ENCODE results near the gene OR10A2. TPM values are rescaled to one million over a fixed set of nuclear protein-coding genes. Genes with fewer than 3 reads are reported as not detected.

OR10A2 gene
- total RNA-seq, 1 donor from 2014 or later: not detected

GRCh38 chr11:6825231-6825744 lies 37.6 kb upstream of the OR10A2 start:
- H3K27me3 Mint-ChIP-seq: peaks cover 1% of the 10 kb centered on the region
- H3K27ac Mint-ChIP-seq: no peak overlapping the region
- no peak for TF ChIP-seq CTCF (IDR thresholded peaks at IDR 0.05)
- CTCF ChIA-PET: interaction anchor here (0.9 kb wide), 1 partner anchor 13 kb away, joined by 3 read pairs; no protein-coding TSS in a partner anchor
- no peaks in the 10 kb centered on the region for H3K36me3 Mint-ChIP-seq (ENCODE audit: low read depth)
- H3K4me3 Mint-ChIP-seq: no peak overlapping the region
- no peaks in the 10 kb centered on the region for H3K4me1 Mint-ChIP-seq
- peaks cover 1% of the 10 kb centered on the region for H3K9me3 Mint-ChIP-seq
- ATAC-seq (ENCODE audit: low read depth) (no peak), DNase-seq (no peak)
- POLR2A ChIA-PET: interaction anchor here (0.6 kb wide), 1 partner anchor 105 kb away, joined by 3 read pairs; no protein-coding TSS in a partner anchor
- intact Hi-C loops (cut with micrococcal nuclease): no loop called here

- no peak overlapping the region for H3K27ac Mint-ChIP-seq
- no peaks in the 10 kb centered on the region for H3K27me3 Mint-ChIP-seq
- ChIA-PET CTCF (no interaction called here), POLR2A (no interaction called here)
- intact Hi-C loops (cut with micrococcal nuclease): no loop called here
- ATAC-seq (ENCODE audit: low read depth): no peak
- H3K9me3 Mint-ChIP-seq: no peaks in the 10 kb centered on the region
- no peak for DNase-seq
- peaks cover 12% of the 10 kb centered on the region for H3K4me1 Mint-ChIP-seq
- TF ChIP-seq CTCF (IDR thresholded peaks at IDR 0.05): no peak
- H3K36me3 Mint-ChIP-seq (ENCODE audit: low read depth): no peaks in the 10 kb centered on the region
- H3K4me3 Mint-ChIP-seq: no peak overlapping the region
These were observed 34.8 kb upstream of the OR10A2 start for GRCh38 chr11:6828103-6828502.

GRCh38 chr11:6833356-6833755 lies 29.5 kb upstream of the OR10A2 start:
- no peaks in the 10 kb centered on the region for H3K27me3 Mint-ChIP-seq
- no peak overlapping the region for H3K4me3 Mint-ChIP-seq
- intact Hi-C loops (cut with micrococcal nuclease): no loop called here
- POLR2A ChIA-PET: no interaction called here
- no peaks in the 10 kb centered on the region for H3K36me3 Mint-ChIP-seq (ENCODE audit: low read depth)
- peaks cover 20% of the 10 kb centered on the region for H3K4me1 Mint-ChIP-seq
- DNase-seq (no peak), ATAC-seq (ENCODE audit: low read depth) (no peak)
- peak overlapping the region; percentile 6 for H3K27ac Mint-ChIP-seq
- no peaks in the 10 kb centered on the region for H3K9me3 Mint-ChIP-seq
- no peak for TF ChIP-seq CTCF (IDR thresholded peaks at IDR 0.05)
- CTCF ChIA-PET: interaction anchor here (1.9 kb wide), 1 partner anchor 21 kb away, joined by 7 read pairs; no protein-coding TSS in a partner anchor

GRCh38 chr11:6834021-6834420 lies 28.8 kb upstream of the OR10A2 start:
- ATAC-seq (ENCODE audit: low read depth) (no peak), DNase-seq (no peak)
- no peaks in the 10 kb centered on the region for H3K9me3 Mint-ChIP-seq
- TF ChIP-seq CTCF (IDR thresholded peaks at IDR 0.05): no peak
- intact Hi-C loops (cut with micrococcal nuclease): no loop called here
- no peaks in the 10 kb centered on the region for H3K36me3 Mint-ChIP-seq (ENCODE audit: low read depth)
- no peak overlapping the region for H3K27ac Mint-ChIP-seq
- no peaks in the 10 kb centered on the region for H3K27me3 Mint-ChIP-seq
- H3K4me1 Mint-ChIP-seq: peaks cover 20% of the 10 kb centered on the region
- ChIA-PET POLR2A (no interaction called here), CTCF (interaction anchor here (1.9 kb wide), 1 partner anchor 22 kb away, joined by 7 read pairs; no protein-coding TSS in a partner anchor)
- H3K4me3 Mint-ChIP-seq: no peak overlapping the region

- ChIA-PET CTCF (no interaction called here), POLR2A (no interaction called here)
- H3K9me3 Mint-ChIP-seq: no peaks in the 10 kb centered on the region
- ATAC-seq (ENCODE audit: low read depth) (no peak), DNase-seq (no peak)
- H3K4me1 Mint-ChIP-seq: no peaks in the 10 kb centered on the region
- no peaks in the 10 kb centered on the region for H3K36me3 Mint-ChIP-seq (ENCODE audit: low read depth)
- no peak overlapping the region for H3K4me3 Mint-ChIP-seq
- no peak for TF ChIP-seq CTCF (IDR thresholded peaks at IDR 0.05)
- no peak overlapping the region for H3K27ac Mint-ChIP-seq
- intact Hi-C loops (cut with micrococcal nuclease): no loop called here
- no peaks in the 10 kb centered on the region for H3K27me3 Mint-ChIP-seq
These were observed 21.2 kb upstream of the OR10A2 start for GRCh38 chr11:6841694-6842093.

All from activated B cell treated with CpG ODN at 0.5 μM for 24 hours (primary cell).